ENCODE measurements around the gene PRXL2B.

Gene PRXL2B

DNA sequence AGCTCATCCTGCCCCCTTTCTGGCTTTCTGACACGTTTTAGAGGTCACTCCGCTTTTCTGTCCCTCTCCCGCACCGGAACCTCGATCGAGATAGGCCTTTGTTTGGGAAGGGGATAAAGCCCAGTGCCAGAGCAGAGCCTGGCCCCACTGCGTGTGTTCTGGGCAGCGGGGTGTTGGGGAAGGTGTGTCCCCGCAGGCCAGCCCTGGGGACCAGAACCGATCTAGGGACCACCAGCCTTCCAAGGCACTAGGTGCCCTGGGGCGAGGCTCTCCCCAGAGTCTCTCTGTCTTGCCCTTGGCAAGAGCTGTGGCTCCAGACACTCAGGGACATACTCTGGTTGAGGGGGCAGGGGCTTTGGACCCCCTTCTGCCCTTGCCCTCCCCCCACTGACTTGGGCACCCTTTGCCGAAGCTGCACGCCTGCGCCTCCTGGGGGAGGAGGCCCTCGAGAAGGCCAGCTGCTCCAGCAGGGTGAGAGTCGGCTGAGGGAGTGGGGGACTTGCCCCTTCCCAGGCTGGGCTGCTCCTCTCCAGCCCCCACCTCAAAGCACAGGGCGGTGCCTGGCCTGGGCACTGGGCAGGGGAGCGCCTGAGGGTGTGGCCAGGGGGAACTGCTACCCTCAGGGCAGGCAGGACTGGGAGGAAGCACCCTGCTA lies 16.4 kb downstream of the PRXL2B start:
- DNase-seq, result no peak

DNA sequence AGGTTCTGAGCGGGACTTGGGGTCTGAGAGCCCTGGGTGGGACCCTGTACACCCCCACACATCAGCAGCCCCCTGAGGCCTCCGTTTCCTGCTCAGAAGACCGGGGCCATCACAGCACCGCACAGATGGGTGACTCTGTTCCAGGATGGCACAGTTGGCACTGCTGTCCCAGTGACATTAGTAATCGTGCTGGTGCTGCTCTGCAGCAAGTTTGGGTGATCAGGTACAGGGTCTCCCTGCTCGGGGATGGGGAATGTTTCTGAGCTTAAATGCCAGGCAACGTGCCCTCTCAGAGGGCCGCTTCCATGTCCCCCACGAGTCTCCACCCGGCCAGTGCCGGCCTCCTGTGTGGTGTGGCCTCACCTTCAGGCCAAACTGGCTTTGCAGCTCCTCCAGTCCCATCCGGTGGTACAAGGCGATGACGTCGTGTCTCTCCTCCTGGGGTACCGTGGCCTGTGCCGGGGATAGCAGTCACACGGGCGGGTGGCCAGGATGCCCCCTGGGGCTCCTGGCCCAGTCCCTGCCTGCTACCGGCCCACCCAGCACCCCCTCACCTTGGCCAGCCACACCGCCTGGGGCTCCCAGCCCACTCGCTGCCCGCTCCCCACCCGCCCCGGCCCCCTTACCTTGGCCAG lies 17.1 kb downstream of the PRXL2B start:
- DNase-seq, result no peak

GRCh38 chr1:2604156-2604843 lies 17.7 kb downstream of the PRXL2B start:
- no peak for DNase-seq

GRCh38 chr1:2604844-2605508 lies 18.4 kb downstream of the PRXL2B start:
- DNase-seq, result no peak

DNA sequence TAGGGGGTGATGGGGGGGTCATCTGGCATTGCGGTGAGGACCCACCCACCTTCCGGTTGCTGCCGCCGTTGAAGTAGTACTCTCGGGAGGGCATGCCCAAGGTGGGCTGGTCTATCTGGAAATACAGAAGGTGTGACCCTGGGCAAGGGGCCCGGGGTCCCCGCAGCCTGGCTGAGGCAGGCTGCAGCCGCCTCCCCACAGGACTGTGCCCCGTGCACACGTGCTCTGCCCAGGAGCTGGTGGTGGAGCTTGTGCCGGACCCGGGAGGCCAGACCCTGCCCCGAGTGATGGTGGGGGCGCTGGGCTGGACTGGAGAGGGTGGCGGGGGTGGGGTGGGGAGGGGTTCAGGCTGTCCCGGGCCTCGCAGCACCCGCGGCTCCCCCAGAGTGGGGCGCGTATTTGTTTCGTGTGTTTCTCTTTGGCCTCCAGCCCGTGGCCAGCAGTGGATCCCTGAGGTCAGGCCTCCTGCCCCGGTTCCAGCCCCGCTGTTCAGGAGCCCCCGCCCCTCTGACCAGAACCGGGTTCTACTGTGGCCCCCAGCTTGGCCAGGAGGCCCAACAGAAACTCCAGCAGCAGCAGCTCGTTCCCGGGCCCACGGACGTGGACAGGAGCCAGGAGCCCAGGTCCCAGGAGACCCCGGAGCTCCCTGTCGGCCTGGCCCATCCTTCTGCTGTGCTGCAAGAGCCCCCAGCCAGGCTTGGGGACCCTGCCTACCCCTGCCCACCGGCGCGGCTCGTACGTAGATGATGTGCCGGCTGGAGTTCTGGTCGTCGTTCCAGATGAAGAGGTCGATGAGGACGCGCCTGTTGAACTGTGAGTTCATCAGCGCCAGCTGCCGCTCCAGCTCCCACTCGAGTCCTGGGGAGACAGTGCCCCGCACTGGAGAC lies 19.2 kb downstream of the PRXL2B start:
- no peak for DNase-seq

DNA sequence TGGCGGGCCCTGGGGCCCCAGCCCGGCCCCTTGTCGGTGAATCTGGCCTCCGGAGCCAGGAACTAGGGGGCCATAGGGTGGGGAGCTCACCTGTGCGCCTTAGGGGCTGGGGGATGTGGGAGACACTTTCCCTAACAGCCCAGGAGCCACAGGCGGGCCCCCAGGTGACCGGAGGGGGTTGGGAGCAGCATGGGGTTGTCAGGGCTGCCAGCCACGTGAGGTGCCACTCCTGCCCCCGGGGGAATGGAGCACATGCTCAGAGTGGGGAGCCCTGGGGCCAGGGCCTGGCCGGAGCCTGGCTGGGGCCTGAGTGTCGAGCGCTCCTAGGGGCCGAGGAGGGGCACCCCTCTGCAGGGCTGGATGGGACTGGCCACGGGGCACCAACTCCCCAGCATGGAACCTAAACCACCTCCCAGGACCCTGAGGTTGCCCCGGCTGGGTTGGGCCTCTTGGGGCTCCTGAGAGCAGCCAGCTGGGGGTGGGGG lies 19.9 kb downstream of the PRXL2B start:
- DNase-seq, result no peak

- no peak for DNase-seq
Measured at GRCh38 chr1:2606881-2607621, 20.5 kb downstream of the PRXL2B start.

- no peak for DNase-seq
Measured at GRCh38 chr1:2607641-2608091, 21.1 kb downstream of the PRXL2B start.

- DNase-seq, result no peak
Measured at GRCh38 chr1:2609319-2610035, 22.9 kb downstream of the PRXL2B start.

DNA sequence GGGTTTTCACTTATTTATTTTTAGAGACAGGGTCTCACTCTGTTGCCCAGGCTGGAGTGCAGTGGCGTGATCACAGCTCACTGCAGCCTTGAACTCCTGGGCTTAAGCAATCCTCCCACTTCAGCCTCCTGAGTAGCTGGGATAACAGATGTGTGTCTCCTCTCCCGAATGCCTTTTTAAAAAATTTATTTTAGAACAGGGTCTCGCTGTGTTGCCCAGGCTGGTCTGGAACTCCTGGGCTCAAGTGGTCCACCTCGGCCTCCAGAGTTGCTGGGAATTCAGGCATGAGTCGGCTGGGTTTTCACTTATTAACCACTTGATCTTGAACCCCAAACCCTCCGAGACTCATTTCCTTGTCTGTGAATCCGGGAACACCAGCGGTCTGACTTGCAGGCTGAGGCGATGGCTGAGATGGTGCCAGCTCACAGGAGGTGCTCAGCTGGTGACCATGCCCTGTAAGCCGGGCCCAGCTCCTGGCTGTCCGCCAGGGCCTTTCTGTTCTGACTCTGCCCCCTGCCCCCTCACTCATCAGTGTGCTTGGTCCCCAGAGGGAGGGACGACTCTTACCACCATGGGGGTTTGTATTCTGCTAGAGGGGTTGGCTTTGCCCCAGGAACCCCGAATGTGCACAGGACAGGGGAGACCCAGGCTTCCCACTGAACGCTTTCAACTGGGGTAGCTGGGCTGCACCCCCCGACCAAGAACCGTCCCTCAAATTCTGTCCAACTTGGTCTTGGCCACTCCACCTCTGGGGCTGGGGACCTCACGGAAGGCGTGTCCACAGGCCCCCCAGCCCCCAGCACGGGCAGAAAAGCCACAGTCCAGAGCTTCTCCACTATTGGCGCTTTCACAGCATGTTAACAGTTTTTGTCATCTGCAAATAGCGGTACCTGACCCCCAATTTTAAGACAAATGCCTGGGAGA lies 23.7 kb downstream of the PRXL2B start:
- no peak for DNase-seq

DNA sequence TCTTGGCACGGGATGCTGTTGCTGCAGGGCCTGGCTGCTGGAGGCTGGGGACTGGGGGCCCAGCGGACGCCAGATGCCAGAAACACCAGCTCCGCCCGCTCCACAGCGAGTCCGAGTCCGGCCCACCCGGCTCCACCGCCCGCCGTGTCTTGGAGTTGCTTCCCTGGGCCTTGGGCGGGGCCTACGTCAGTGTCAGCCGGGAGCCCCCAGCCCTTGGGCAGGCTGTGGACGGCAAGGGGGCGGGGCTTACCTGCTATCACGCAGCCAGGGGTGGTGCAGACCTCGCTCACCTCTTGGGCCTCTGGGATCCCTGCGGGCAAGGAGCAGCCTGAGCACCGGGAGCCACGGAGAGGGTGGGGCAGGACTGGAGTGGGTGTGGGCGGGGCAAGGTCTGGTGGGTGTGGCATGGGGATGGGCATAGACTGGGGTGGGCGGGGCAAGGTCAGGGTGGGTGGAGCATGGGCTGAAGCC lies 24.5 kb downstream of the PRXL2B start:
- peak; percentile 57 for DNase-seq

DNA sequence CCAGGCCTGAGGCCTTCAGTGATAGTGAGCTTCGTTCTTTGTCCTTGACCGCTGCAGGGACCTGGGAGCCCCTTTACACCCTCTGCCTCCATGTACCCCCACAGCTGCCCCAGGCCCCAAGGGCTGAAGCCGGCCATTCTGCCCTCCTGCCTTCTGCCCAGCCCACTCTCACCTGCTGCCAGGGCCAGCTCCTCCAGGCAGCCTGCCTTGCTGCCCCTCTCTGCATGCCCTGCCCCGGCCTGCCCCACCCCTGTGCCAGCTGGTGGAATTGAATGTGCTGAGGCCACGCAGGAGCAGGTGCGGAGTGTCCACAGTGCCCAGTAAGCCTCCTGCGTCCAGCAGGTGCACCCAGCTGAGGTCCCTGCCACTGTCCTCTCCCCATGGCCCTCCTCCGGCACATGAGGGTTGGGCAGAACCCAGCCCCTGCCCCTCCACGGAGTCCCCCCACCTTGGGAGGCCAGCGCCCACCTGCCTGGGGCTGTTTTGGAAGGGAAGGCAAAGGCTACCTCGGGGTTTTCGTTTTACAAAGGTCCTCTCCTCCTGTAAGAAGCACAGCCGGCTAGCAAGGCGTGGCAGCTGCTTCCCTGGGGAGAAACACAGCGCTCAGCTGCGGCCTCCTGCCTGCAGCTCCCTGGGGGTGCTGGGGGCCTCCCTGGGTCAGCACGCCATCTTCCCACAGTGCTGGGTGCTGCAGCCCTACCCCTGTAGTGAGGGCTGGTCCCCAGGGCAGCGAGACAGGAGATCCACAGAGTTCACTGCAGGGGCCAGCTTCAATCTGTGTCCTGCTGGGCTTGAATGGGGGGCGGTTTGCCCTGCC lies 25.3 kb downstream of the PRXL2B start:
- no peak for DNase-seq

- no peak for DNase-seq
Measured at GRCh38 chr1:2612591-2613365, 26.2 kb downstream of the PRXL2B start.

GRCh38 chr1:2614145-2614544 lies 27.6 kb downstream of the PRXL2B start:
- DNase-seq, result no peak

- no peak for DNase-seq
Measured at GRCh38 chr1:2617971-2618470, 31.4 kb downstream of the PRXL2B start.

DNA sequence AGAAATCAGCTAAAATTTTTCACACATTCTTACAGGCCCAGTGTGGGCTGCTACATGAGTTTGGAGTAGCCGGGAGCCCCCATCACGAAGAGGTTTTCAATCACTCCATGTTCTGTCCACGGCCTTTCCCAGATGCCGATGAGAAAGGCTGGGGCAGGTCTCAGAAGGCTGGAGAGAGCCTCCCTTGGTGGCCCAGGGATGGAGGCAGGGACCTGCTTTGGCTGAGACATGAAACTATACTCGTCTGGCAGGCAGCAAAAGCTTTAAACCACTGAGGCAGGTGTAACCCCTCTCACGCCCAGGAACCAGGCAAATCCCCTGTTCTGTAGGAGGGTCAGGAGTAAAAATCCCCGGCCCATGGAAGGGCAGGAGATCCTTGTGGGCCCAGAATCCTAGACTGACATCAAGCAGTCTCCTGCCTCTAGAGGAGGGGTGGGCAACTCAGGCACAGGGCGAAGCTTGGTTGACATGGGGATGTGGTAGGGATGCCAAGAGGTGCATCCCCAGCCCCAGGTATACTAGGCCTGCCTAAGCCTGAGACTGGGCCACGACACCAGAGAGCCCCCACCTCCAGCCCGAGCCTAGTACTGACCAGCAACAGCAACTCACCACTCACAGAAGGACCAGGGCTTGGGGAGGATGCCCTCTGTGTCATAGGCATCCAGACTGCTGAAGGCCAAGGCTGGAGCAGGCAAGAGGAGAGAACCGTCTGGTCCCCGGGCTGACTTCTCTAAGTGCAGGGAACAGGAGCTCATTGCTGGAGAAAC lies 37.2 kb downstream of the PRXL2B start:
- DNase-seq, result no peak

GRCh38 chr1:2624735-2625300 lies 38.2 kb downstream of the PRXL2B start:
- DNase-seq, result no peak

All from stimulated activated CD4-positive, alpha-beta T cell treated with anti-CD3 and anti-CD28 coated beads, Interleukin-15, amount 100 ng/mL, for 24 hours (primary cell).